IPS-11a (cell line): ENCODE results near the gene DUSP2.
"Not testable (repeated sequence)": the region's sequence is repeated elsewhere in the genome, so short reads cannot be mapped to it uniquely, and the experiment has no call there.

Experiments used
- H3K4me3 ChIP-seq: one replicate; pipeline ENCODE4 v1.5.1; 2013; ENCODE audit warnings: low read depth, low read length, control low read depth

The DUSP2 gene

GRCh38 chr2:96148410-96149217, 3.4 kb upstream of the DUSP2 start:
- H3K4me3 ChIP-seq, result no peak overlapping the region

DNA sequence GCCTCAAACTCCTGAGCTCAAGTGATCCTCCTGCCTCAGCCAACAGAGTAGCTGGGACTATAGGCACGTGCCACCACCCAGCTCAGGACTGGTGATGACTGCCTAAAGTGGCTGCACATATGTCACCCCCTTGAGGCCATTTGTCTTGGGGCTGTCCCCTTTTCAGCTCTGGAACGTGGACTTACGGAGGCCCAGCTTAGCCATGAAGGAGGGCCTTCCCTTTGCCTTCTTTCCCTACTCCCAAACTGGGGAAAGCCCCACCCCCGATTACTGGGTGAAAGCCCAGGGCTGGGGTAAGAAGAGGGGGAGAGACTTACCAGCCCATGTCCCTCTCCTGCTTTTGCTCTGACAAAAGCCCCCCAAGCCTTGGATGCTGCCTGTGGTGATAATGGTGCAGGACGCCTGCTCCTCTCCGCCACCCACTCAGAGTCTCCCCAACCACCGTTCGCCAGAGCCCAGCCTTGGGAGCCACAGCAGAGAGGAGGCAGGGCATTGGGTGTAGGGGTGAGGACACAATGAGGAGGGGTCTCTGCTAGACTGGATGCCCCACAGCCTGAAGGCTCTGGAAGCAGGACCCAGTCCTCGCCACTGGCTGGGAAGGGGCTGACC, 2.5 kb upstream of the DUSP2 start:
- no peak overlapping the region for H3K4me3 ChIP-seq

DNA sequence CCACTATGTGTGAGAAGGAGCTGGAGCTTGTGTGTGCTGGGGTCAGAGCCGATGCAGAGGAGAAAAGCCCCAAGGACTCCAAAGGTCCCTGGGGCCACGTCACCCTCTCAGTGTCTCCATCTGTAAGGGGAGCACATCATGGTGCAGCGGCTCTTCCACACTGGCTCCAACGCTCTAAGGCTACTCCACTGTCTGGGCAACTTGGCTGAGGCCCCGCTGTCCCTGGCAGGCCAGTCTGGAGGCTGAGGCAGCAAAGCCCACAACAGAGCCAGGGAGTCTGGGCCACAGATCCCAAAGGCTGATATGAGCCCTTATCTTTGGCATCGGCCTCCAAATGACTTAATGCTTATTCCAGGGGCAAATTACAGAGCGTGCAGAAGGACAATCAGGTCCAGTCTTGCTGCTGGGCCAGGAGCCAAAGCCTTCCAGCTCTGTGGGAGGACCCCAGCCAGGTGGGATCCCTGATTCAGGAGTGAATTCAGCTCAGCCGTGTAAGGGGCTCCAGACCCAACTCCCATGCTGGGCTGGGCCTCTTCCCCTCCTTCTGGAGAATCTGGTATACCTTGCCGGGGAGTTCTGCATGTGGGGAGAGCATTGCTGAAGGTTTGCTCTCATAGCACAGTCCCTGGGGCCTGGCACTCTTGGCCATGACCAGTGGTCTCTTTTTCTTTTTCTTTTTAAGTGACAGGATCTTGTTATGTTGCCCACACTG, 1.8 kb upstream of the DUSP2 start:
- no peak overlapping the region for H3K4me3 ChIP-seq

DNA sequence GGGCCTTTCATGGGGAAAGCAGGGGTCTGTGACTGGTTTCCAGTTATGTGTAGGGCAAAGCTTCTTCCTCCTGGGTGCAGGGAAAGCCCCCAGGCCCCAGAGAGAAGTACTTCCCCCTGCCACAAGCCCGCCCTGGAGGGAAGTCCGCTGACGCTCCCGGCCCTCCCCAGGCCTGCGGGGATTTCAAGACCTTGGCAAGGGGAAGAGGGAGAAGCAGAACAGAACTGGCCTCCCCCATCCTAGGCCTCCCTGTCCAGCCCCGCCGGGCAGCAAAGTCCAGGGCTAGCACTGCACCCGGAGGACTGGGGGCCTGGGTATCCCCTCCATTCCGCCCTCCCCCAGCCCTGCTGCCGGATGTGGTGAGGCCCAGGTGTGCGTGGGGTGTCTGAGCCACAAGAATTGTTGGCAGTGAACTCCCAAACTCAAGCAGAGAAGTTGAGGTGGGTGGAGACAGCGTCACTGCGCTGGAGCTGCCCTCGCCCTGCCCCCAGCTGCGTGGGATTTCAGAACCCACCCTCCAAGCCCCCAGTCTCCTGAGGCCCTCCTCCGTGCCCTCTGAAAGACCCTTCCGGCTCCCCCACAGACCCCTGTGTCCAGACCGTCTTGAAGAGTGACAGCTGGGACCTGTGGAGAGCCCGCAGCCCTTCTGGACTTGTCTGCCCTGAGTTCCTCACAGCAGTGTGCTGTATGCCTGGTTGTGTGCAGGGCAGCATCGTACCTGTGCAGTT, 1.1 kb upstream of the DUSP2 start:
- H3K4me3 ChIP-seq, result no peak overlapping the region

DNA sequence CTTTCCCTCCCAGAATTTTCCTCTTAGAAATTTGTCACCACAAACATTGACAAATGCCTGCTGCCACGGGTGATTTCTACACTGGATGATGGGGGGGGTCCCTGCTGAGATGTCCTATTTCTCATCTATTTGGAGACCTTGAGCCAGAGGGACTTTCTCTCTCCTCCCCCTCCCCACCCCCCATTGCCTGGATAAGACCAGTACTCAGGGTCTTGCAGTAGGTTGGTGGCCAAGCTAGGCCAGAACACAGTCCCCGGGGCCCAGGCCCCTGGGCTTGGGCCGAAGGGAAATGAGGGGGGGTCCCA, 560 bp upstream of the DUSP2 start:
- no peak overlapping the region for H3K4me3 ChIP-seq

DNA sequence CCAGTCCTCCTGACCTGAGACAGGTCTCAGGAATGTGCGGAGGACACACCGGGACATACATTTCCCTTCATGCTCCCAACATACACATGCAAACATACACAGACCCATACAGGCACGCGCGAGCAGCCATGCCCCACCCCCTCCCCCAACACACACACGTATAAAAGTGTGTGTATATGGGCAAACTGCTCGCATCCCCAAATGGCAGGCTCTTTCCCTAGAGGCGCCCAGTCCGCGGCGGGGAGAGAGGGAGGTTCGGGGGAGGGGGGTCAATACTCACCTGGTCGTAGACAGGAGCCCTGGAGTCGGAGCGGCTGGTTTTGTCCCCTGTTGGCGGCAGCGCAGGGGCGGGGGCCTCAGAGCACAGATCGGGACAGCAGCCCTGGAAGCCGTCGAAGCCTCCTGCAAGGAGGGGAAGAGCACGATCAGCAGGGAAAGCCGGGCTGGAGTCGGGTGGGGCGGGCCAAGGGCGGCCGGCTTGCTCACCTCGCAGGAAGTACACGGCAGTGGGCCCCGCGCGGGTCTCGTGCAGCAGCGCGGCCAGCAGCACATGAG, 682 bp downstream of the DUSP2 start:
- H3K4me3 ChIP-seq, result peak overlapping the region; percentile 51

GRCh38 chr2:96143848-96144480, 1.3 kb downstream of the DUSP2 start:
- H3K4me3 ChIP-seq, result peak overlapping the region; percentile 51

DNA sequence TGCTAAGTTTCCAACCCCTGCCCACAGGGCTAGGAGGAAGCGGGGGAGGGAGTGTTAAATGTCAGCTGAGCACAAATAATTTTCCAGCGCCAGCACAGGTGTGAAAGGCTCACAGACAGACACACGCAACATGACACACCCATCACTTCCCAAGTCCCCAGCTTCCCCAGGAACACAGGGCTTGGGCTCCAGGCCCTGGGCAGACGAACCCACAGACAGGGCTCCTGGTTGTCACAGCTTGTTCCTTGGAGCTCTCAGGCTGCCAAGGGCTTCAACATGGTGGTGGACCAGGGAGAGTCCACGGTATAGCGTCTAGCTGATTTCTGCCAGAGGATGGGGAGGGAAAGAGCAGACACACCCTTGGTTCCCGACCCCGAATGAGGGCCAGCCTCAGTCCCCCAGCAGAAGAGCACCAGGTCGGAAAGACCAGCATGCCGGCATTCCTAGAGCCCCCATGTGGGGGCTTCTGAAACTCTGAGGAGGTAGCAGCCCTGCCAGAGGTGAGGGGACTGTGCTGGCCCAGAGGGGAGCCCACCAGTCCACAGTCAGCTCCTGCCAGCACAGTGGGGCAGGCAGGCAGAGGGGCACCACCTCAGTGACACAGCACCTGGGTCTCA, 1.9 kb downstream of the DUSP2 start:
- H3K4me3 ChIP-seq, result no peak overlapping the region

GRCh38 chr2:96142217-96143113, 2.8 kb downstream of the DUSP2 start:
- H3K4me3 ChIP-seq, result no peak overlapping the region

- H3K4me3 ChIP-seq, result not testable (repeated sequence)
Observed at GRCh38 chr2:96141624-96141967, 3.6 kb downstream of the DUSP2 start.

DNA sequence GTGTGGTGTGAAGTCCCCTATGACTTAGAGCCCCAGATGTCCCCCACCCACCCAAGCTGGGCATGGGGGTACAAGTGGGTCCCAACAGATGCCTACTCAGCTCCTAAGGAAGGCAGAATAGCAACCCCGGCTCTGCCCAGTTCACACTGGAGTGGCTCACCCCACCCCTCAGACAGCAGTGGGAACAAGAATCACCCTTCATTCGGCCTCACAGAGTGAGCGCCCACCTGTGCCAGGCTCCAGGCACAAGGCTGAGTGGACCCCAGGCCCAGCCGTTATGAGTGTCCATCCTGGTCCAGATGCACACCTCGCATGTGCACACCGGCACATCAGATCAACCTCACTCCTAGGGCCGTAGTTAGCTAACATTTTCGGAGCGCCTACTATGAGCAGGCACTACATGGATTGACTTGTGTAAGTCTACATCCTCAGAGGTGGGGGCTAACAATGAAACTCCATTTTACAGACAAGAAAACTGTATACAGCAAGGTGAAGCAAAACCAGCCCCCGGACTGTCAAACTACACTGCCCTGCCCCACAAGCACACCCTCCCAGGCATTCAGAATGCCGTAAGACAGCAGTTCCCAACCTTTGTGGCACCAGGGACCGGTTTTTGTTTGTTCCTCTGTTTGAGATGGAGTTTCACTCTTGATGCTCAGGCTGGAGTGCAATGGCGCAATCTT, 4.2 kb downstream of the DUSP2 start:
- H3K4me3 ChIP-seq, result no peak overlapping the region

DNA sequence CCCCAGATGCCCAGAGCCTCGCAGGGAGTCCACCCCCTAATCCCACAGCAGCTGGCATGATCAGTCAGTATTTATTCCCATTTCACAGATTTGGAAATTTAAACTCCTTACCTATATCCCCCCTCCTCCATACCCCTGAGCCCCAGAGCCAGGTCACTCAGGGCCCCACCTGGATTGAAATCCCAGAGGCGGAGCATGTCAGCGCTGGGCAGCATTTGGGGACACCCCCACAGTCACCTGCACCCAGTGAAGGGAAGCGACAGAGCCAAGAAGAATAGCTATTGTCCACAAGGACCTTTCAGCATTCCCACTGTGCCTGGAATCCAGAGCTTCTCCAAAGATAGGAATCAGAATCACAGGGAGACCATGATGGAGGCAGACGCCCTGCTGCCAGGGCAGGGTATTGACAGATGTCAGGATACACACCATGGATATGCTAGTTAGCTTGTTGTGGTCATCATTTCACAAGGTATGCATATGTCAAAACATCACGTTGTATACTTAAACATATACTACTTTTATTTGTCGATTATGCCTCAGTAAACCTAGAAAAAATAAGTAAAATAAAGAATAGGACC, 6.0 kb downstream of the DUSP2 start:
- H3K4me3 ChIP-seq, result no peak overlapping the region

- no peak within 1 kb of the TSS for H3K4me3 ChIP-seq
Observed at GRCh38 chr2:96138179-96139145, 6.8 kb downstream of the DUSP2 start, which contains the start of gene ASTL. TSS of gene ASTL (minus strand) at chr2:96138502. CDS start at chr2:96138436, 66 bp downstream.

DNA sequence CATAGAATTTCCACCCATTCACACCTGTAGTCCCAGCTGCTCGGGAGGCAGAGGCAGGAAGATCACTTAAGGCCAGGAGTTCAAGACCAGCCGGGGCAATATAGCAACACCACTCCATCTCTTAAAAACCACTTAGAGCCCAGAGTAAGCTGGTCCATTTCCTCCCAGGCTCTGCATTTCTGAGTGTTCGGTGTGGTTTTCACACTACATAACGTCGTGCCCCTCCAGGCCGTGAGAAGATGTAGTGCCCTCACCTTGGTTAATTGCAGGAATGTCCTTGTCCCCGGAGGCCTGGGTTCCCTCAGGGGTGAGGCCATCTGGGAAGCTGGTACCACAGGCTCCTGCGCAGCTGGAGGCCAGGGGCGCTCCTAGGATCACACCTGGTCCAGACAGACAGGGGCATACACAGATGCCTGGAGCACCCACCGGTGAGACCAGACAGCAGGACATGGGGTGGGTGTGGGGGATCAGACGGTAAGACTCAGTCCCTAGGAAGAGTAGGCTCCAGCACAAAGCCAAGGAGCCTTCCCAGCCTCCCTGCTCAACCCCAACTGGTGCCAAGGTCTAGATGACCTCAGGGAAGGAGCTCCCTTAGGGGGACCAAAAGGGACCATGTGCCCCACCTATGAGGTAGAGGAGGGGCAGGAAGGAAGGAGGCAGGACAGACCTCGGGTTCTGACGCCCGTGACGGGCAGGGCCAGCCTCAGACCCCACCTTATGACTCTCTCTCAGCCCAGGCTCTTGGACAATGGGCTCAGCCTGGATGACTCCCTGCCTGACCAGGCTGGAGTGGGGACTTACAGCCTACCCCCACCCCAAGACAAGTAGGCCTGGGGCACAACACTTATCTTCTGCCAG, 7.7 kb downstream of the DUSP2 start:
- no peak overlapping the region for H3K4me3 ChIP-seq

GRCh38 chr2:96136129-96136720, 9.0 kb downstream of the DUSP2 start:
- no peak overlapping the region for H3K4me3 ChIP-seq

GRCh38 chr2:96135621-96136020, 9.6 kb downstream of the DUSP2 start:
- no peak overlapping the region for H3K4me3 ChIP-seq
